ENCODE data around the gene KIN.

Gene KIN

GRCh38 chr10:7776777-7777176 lies 11.0 kb downstream of the KIN start:
- H3K27ac Mint-ChIP-seq: no peak overlapping the region
- no peak overlapping the region for H3K4me3 Mint-ChIP-seq
- H3K4me1 Mint-ChIP-seq: no peaks in the 10 kb centered on the region
- no peaks in the 10 kb centered on the region for H3K27me3 Mint-ChIP-seq (ENCODE audit: low read depth)
- no peaks in the 10 kb centered on the region for H3K9me3 Mint-ChIP-seq
- H3K36me3 Mint-ChIP-seq (ENCODE audit: low read depth): peaks cover 66% of the 10 kb centered on the region
- TF ChIP-seq CTCF (IDR thresholded peaks at IDR 0.05; ENCODE audit: unreplicated experiment in 3 of 3): no peak

GRCh38 chr10:7773845-7774801 lies 13.7 kb downstream of the KIN start:
- H3K36me3 Mint-ChIP-seq (ENCODE audit: low read depth): peaks cover 69% of the 10 kb centered on the region
- H3K4me1 Mint-ChIP-seq: no peaks in the 10 kb centered on the region
- no peak overlapping the region for H3K27ac Mint-ChIP-seq
- H3K4me3 Mint-ChIP-seq: no peak overlapping the region
- H3K9me3 Mint-ChIP-seq: no peaks in the 10 kb centered on the region
- no peaks in the 10 kb centered on the region for H3K27me3 Mint-ChIP-seq (ENCODE audit: low read depth)
- TF ChIP-seq CTCF (IDR thresholded peaks at IDR 0.05; ENCODE audit: unreplicated experiment in 3 of 3): no peak

GRCh38 chr10:7768417-7768816 lies 19.4 kb downstream of the KIN start:
- no peak for TF ChIP-seq CTCF (IDR thresholded peaks at IDR 0.05; ENCODE audit: unreplicated experiment in 3 of 3)
- Mint-ChIP-seq H3K4me1 (no peaks in the 10 kb centered on the region), H3K9me3 (no peaks in the 10 kb centered on the region), H3K4me3 (no peak overlapping the region), H3K27ac (no peak overlapping the region), H3K27me3 (ENCODE audit: low read depth) (no peaks in the 10 kb centered on the region), H3K36me3 (ENCODE audit: low read depth) (peaks cover 71% of the 10 kb centered on the region)

- Mint-ChIP-seq H3K27me3 (ENCODE audit: low read depth) (no peaks in the 10 kb centered on the region), H3K27ac (no peak overlapping the region), H3K9me3 (no peaks in the 10 kb centered on the region), H3K36me3 (ENCODE audit: low read depth) (peaks cover 71% of the 10 kb centered on the region), H3K4me1 (no peaks in the 10 kb centered on the region), H3K4me3 (no peak overlapping the region)
- TF ChIP-seq CTCF (IDR thresholded peaks at IDR 0.05; ENCODE audit: unreplicated experiment in 3 of 3): no peak
Measured at GRCh38 chr10:7767209-7767608, 20.6 kb downstream of the KIN start.

- H3K27me3 Mint-ChIP-seq (ENCODE audit: low read depth): no peaks in the 10 kb centered on the region
- H3K9me3 Mint-ChIP-seq: no peaks in the 10 kb centered on the region
- H3K36me3 Mint-ChIP-seq (ENCODE audit: low read depth): peaks cover 70% of the 10 kb centered on the region
- H3K4me1 Mint-ChIP-seq: no peaks in the 10 kb centered on the region
- H3K27ac Mint-ChIP-seq: no peak overlapping the region
- H3K4me3 Mint-ChIP-seq: no peak overlapping the region
- TF ChIP-seq CTCF (IDR thresholded peaks at IDR 0.05; ENCODE audit: unreplicated experiment in 3 of 3): no peak
Measured at GRCh38 chr10:7766241-7766640, 21.6 kb downstream of the KIN start.

GRCh38 chr10:7763929-7764328 lies 23.9 kb downstream of the KIN start:
- H3K36me3 Mint-ChIP-seq (ENCODE audit: low read depth): peaks cover 70% of the 10 kb centered on the region
- no peak overlapping the region for H3K4me3 Mint-ChIP-seq
- H3K27ac Mint-ChIP-seq: no peak overlapping the region
- H3K27me3 Mint-ChIP-seq (ENCODE audit: low read depth): no peaks in the 10 kb centered on the region
- no peaks in the 10 kb centered on the region for H3K4me1 Mint-ChIP-seq
- H3K9me3 Mint-ChIP-seq: no peaks in the 10 kb centered on the region
- TF ChIP-seq CTCF (IDR thresholded peaks at IDR 0.05; ENCODE audit: unreplicated experiment in 3 of 3): no peak
